GM10847 (cell line): ENCODE data around the gene QRICH2.

ENCODE experiments used
- POLR2A ChIP-seq: IDR thresholded peaks from 2 replicates; pipeline ENCODE4 v1.6.1; 2011; ENCODE audit not compliant: insufficient read length; ENCODE audit errors: extremely low read depth

The QRICH2 gene

GRCh38 chr17:76335716-76336381, 27.8 kb upstream of the QRICH2 start:
- no peak for TF ChIP-seq POLR2A

- TF ChIP-seq POLR2A, result no peak
These were observed 25.8 kb upstream of the QRICH2 start for GRCh38 chr17:76333673-76334505.

- TF ChIP-seq POLR2A, result no peak
These were observed 23.0 kb upstream of the QRICH2 start for GRCh38 chr17:76331083-76331482.

GRCh38 chr17:76329664-76330063, 21.6 kb upstream of the QRICH2 start:
- no peak for TF ChIP-seq POLR2A

GRCh38 chr17:76327696-76328095, 19.6 kb upstream of the QRICH2 start:
- no peak for TF ChIP-seq POLR2A

- TF ChIP-seq POLR2A, result no peak
These were observed 18.2 kb upstream of the QRICH2 start for GRCh38 chr17:76326306-76326705.

- no peak for TF ChIP-seq POLR2A
These were observed 10.5 kb upstream of the QRICH2 start for GRCh38 chr17:76318586-76318985.

- no peak for TF ChIP-seq POLR2A
These were observed 9.5 kb upstream of the QRICH2 start for GRCh38 chr17:76317535-76317934.

GRCh38 chr17:76314392-76315227, 6.5 kb upstream of the QRICH2 start:
- no peak for TF ChIP-seq POLR2A

GRCh38 chr17:76312735-76313134, 4.7 kb upstream of the QRICH2 start:
- no peak for TF ChIP-seq POLR2A

GRCh38 chr17:76309461-76309860, 1.4 kb upstream of the QRICH2 start:
- no peak for TF ChIP-seq POLR2A

- no peak for TF ChIP-seq POLR2A
These were observed 644 bp downstream of the QRICH2 start for GRCh38 chr17:76307299-76307965.

- TF ChIP-seq POLR2A, result no peak
These were observed 3.6 kb downstream of the QRICH2 start for GRCh38 chr17:76304226-76305134.

GRCh38 chr17:76297436-76297835, 10.6 kb downstream of the QRICH2 start:
- TF ChIP-seq POLR2A, result no peak
